CD4-positive, alpha-beta T cell treated with Interleukin-15 for 4 hours (primary cell): Measurements from ENCODE around the gene NKAIN2.

Source experiments
- DNase-seq: peaks from one replicate; pipeline ENCODE4 v3.0.0-alpha.2; 2020; ENCODE audit warnings: low spot score

Gene NKAIN2

DNA sequence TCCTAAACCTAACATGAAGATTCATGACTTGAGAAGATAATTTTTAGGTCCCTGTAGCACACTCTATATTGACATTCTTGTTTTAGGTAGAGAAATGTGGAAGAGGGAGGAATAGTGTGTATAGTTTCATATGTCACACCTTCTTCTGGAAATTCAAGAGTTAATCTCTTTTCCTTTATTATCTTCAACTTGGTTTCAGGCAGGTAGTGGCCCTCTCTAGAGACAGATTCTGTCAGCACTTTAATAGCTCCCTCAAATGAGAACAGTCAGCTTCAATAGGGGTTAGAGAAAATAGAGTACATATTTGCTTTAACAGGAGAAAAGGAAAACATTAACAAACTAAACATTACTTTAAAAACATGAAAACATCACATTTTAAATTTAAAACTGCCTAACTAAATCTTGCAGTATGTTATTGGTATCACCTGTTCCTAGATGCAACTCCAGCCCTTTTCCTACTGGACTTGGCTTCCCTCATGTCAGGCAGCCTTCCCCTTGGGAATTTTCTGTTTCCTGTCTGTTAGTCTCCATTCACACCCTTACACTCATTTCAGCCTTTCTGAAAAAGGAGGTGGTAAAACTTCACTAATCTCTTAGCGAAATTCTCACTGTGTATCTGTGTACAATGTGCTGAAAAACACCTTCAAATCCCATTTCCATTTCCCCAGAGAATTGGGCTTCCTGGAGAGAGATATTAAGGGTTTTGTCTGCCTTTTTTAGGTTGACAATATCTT is 966.3 kb downstream of the NKAIN2 start:
- no peak for DNase-seq

DNA sequence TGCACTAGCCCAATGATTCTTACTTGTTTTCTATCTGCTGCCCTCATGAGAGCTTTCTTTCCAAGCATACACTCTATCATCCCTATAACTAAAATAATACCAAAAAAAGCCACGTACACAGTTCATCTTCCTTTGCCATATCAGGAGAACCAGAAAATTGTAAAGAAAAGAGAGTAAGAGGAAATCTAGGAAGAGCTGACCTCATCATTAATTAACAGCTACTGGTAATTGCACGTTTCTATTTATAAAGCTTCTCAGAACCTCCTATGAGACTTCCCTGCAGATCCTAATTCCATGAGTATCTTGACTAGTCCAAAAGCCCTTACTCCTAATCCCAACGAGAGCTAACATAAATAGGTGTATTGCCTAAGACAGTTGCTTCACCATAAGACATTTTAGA is 967.1 kb downstream of the NKAIN2 start:
- DNase-seq, result no peak

DNA sequence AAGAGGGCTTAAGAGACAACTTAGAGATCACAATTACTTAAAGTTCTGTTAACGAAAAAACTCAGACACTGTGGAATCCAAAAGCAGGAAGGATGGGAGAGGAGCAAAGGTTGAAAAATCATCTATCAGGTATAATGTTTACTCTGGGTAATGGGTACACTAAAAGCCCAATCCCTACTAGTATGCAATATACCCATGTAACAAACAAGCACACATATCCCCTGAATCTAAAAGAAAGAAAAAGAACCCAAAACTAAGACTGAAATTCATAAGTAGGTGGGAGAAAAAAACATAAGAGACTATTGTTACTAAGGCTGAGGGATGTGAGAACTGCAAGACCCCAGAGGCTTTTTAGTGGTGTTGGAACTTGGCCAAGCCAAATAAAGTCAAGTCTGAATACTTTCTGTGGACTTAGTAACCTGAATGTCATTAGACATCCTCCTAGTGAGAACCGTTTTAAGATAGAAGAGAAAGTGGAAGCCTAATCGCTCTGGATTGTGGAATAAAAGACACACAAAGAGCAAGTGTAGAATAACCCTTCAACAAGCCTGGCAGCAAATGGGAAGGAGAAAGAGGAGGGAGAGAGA is 969.2 kb downstream of the NKAIN2 start:
- no peak for DNase-seq

DNA sequence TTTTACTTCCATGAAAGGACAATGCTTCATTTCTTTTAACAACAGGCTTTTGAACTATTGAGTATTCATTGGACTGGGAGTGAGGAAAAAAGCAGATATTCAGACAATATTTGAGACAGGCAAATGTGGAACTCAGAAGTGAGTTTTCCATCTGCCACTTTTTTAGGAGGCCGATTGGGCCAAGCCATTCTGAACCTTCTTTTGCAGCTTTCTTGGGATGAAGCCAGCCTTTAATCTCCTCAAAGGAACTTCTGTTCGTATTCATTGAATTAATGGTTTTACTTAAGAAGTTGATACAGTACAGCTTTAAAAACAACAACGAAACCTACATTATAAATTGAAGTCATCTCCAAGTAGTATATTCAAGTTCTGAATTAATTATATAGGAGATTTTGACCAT is 971.5 kb downstream of the NKAIN2 start:
- no peak for DNase-seq

DNA sequence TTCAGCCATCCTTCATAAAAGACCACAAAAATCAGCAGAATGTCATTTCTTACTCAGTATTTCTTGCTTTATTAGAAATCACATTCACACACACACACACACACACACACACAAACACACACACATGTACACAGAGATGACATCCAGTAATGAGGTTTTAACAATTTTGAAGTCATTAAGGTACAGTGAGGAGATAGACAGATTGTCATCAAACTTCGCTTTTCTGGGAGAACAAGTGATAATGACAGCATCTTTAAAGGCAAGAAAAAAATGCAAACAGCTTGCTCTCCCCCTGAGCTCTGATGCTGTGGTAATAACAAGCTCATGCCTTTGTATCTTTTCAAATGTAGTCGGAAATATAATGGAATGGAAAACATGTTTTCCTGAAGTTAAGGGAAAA is 974.2 kb downstream of the NKAIN2 start:
- no peak for DNase-seq

DNA sequence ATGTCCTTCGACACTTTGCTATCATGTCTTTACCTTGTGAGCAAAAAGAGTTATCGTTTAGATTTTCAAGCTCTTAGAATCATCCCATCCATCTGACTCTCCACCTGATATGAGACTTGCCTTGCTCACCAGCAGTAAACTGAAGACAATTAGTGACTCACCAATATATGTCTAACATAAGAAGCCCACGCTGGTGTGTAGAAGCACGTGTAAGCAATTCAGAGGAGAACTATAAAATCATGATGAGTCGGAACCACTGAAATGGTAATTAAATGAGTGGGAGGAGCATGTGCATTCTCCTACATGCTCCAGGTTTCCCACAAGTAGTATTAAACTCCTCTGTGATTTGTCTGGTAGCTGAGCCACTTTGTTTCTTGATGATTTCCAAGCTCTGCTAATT is 977.0 kb downstream of the NKAIN2 start:
- DNase-seq, result no peak

DNA sequence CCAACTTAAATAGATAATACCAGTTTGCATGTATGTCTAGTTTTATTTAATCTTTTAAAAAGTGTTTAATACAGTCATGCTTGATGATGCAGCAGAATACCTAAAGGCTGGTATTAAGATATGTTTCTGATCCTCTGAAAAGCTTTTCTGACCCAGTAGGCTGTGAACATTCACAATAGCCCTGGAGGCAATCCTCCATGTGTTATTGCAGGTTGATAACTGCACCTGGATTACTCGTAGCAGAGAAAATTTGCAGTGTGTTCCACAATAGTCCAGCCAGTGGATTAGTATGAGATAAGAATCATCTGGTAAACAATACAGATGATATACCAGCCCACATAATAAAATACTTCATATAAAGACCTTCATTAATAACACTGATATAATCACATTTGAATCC is 979.7 kb downstream of the NKAIN2 start:
- DNase-seq, result no peak

DNA sequence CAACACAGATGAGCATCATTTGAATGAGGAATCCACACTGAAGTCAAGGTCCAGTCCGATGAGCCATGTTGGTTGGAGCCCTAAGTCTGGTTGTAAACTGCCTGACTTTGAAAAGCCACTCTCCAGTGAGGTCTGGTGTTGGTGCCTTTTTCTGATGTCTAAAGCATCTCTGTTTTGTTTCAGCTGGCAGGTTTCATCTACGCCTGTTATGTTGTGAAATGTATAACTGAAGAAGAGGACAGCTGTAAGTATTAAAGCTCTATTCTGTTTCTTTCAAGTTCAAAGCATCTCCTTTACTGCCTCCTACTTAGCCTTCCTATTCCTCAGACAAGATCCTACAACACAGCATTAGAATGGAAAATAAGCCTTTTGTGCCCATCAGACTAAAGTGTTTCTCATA is 987.5 kb downstream of the NKAIN2 start:
- DNase-seq, result no peak

DNA sequence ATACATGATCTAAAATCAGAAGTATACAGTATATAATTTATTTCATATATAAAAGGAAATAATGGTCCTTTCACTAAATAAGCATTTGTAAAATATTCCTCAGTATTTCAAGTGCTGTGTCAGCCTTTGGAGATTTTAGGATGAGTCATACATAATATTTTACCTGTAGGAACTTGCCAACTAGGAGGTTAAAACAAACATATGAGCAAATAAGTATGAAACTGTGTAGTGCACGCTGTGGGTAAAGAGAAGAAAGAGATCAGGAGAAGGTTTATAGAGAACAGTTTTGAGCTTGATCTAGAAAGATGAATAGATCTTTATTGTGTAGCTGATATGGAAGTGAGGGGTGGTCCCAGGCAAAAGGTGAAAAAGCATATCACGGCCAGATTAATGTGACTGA is 988.7 kb downstream of the NKAIN2 start:
- no peak for DNase-seq

DNA sequence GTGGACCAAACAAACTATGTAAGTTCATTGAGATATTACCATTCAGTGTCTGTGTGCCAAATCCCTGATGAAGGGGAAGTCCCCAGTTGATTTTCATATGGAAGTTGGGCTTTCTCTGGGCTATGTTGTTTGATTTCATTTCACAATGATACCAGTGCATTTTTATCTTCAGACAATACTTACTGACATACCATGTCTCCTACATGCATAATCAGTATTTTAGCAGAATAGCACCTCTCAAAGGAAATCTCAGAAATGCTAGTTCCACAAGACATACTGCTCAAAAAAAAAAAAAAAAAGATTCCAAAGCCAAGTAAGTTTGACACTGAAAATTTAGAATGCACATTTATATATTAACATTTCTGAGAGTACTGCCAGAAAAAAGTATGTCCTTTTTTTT is 989.7 kb downstream of the NKAIN2 start:
- DNase-seq, result no peak

DNA sequence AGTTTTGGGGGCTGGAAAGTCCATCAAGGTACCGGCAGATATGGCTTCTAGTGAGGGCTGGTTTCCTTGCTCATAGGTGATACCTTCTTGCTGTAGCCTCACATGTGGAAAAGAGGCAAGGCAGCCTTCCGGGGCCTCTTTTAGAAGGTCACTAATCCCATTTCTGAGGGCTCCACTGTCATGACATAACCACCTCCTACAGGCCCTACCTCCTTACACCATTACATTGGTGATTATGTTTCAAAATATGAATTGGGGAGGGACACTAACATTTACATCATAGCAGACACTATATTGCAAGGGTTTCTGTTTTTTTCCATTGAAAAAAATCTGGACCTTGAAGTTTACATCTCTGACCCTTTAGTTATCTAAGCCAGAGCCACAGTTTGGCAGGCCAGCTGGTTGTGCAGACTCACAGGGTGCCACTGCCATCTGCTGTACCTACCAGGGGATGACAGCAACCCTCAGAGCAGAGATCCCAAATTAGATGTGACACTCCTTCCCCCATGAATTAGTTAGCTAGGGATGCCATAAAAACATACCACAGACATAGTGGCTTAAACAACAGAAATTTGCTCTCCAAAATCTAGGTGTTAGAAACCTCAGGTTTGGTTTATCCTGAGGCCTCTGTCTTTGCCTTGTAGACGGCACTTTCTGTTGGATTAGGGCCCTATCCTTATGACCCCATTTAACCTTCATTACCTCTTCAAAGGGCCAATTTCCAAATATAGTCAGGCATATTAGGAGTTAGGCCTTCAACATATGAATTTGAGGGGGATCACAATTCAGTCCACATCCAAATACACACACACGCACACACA is 992.2 kb downstream of the NKAIN2 start:
- DNase-seq, result no peak

DNA sequence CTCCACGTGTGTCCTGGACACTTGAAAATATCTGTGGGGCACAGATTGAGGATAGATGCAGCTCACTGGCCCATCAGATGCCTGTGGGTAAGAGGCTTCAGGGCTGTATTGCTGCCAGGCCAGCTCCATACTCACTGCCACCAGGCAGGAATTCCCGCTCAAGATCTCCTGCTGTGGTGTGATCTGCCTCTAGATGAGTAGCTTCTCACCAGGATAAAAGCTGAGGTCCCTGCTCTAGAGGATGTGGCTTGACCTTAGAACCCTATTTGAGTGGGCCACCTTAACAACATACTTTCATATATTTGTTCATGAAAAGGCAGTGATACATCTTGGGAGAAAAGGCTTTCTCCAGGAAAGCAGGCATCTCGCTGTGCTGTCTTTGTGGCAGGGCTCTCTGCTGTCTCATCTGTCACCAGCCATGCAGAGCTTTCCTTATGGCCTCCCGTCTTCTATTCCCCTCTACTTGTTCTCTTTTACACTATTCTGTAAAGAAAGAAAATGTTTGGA is 992.9 kb downstream of the NKAIN2 start:
- DNase-seq, result no peak

DNA sequence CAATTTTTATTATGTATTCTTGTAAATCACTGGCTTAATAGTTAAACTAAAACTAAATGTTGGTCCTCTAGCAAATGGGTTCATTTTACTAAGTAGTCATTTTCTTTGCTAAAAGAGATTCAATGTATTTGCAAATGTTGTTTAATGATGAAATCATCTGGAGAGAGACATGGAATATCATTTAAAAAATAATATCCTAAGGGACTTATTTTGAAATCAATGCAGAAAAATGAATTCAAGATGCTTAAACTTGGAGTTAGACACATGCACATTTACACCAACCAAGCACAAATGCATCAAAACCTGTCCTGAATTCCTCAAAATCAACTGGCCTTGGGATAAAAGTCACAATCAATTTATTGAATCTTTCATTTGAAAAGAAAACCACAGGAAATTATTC is 993.6 kb downstream of the NKAIN2 start:
- no peak for DNase-seq

DNA sequence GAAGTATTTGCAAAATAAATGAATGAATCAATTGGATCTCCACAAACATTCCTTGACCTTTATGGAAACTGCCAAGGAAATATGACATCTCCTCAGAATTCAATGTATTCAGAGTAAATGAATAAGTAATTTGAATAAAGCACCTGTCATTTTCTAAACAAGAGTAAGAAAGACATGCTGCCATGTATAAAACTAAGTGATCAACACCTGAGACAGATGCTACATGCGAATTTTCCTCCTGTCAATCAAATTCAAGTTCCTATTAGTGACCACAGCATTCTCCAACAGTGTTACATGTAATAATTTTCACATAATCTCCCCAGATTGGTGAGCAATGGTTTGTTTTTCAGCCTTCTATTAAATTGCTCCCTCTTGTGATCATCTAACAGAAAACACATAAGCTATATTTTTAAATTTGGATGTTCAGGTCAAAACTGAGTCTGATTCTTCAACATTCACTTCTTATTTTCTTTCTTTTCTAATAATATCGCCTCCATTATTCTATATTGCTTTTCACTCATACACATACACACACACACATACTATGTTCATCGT is 995.4 kb downstream of the NKAIN2 start:
- DNase-seq, result no peak

DNA sequence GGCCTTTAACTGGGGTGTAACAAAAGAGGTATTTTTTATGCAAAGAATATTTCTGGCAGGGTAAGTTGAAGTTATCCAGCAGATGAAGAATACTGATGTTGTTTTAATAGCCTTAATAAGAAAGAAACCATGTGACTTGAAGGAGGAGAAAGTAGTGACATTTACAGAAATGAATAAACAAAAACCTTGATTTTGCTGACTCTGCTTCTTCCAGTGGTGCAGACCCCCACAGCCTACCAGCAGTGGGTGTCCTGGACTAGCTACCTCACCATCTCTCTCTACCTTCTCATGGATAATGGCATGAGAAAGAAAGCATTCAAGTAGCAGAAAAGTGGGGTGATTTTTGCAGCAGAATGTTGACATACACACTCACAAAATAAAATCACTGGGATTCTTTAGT is 996.0 kb downstream of the NKAIN2 start:
- no peak for DNase-seq

DNA sequence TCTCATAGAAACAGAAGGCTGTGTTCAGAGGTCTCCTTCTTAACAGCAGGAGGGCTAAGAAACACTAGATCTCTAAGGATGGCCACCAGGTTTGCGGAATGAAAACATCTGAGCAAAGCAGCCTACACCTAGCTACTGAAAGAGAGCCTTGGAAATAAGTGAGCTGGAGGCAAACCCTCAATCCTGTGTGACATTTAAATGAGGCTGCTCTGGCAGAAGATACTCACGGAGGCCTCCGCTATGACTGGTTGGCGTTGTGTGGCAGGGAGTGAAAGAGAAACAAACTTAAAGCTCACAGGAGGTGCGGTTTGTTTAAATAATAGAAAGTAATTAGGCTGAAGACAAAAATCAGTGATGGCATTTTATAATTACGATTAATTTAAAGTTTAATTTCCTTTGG is 996.6 kb downstream of the NKAIN2 start:
- no peak for DNase-seq

DNA sequence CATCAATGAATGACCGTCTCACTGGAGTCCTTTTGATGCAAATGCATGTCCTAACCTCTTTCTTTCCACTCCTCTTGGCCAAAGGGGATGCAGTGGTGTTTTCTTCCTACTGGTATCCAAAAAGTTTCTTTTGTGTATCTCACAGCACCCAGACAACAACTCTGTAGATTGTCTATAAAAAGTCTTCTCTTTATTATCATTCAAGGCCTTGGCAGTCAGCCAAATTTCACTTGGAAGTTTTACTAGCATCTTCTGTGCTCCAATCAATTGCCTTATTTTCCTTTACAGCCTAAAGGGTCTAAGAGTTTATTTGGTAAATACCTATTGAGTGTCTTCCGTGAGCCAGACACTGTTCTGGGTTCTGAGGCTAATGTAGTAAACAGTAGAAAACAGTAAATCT is 1008.4 kb downstream of the NKAIN2 start:
- no peak for DNase-seq

DNA sequence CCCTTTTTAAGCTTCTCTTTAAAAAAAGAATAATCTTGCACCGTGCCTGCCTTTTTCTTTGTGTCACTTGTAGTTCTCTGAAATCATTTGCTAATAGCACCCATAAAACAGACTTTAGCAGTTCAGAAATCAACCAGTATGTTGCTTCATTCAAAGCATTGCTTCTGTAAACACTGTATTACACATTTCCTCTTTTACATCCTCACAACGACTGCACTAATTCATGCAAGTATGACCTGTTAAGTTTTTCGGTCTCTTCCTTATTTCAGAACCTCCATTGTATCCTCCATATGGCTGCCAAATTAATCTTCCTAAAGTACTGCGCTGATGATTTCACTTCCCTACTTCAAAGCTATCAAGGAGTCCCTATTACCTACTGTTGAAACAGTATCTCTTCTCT is 1015.7 kb downstream of the NKAIN2 start:
- no peak for DNase-seq

DNA sequence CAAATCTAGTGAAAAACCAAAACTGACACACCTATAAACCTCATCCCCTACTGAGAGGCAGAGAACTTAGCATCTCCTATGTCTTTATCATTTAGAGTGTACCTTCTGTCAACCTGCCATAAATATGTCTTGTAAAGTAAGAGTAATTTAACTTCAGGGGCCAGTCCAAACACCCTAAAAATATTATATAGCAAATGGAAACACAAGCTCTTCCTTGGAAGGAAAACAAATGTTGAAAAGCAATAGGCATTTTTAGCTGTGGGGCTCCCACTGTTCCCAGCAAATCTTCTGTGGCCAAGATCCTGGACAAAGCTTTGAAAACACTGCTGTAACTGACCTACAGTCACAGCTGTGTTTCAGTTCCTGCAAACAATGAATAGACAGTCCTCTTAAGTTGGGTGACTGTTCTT is 1018.5 kb downstream of the NKAIN2 start:
- DNase-seq, result no peak

DNA sequence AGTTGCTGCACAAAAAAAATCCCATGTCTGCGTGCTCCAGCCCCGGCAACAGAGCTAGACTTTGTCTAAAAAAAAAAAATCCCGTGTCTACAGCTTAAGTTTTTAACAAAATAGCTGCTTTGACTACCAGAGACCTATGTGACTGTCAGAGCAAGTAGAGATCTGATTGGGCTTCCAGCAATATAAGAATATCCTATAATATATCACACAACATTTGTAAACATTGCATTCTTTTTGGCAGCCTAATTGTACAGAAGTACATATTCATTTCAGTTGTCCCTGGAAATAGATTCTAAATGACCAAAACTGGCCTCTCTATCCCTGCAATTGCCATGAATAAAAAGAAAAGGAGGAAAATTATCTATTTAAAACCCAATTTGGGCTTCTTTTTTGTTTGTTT is 1019.1 kb downstream of the NKAIN2 start:
- DNase-seq, result no peak

DNA sequence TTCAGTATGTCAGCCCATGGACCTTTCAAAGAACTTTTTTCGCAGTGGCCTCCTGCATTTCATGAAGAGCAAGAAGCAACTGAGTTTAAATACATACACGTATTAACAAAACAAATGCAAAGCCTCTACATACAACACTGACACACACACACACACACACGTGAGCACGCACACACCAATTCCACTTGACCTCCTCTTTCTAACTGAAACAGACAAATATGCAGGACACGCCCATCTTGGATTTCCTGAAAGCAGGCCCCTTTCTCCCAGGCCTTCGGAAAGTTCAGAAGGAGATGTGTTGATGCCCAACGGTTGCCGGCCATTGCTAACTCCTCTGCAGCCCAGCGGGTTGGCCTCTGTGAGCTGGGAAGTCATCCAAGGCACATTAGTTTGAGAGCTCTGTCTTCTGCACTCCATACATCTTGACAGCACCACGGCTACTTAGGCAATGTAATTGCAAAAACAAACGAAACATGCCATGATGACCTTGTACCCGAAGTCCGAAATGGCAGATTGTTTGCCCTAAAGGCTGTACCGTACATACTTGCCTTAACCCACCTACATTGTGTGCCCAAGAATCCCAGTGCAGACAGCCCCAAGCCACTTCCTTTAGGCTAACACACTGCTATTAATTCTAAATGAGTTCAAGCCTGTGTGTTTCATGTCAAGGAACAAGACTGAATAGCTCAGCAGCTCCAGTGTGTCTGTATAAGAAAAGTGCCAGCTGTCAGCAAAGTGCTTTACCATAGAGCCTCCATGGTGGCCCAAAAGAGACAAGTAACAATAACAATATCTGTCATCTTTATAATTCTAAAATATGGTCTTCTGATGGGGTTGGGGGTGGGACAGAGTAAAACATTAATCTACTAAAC is 1019.8 kb downstream of the NKAIN2 start:
- no peak for DNase-seq

DNA sequence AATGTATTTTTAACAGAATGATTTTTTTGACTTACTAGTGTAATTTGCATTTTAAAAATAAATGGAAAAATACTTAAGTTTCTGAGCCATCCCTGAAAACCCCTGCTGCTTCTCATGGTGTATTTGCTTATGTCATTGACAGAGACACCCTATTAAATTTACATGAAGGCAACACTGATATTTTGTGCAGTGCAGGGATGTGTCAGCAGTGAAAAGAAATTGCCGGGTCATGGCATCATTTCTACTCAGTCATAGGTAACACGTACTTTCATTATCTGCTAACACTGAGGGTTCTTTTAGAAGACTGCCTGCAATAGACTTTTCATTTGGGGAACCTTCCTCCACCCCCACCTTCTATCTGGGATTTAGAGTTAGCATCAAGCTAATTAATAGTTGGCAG is 1021.9 kb downstream of the NKAIN2 start:
- no peak for DNase-seq
